ENCODE data around the gene PLPP6.

DNA sequence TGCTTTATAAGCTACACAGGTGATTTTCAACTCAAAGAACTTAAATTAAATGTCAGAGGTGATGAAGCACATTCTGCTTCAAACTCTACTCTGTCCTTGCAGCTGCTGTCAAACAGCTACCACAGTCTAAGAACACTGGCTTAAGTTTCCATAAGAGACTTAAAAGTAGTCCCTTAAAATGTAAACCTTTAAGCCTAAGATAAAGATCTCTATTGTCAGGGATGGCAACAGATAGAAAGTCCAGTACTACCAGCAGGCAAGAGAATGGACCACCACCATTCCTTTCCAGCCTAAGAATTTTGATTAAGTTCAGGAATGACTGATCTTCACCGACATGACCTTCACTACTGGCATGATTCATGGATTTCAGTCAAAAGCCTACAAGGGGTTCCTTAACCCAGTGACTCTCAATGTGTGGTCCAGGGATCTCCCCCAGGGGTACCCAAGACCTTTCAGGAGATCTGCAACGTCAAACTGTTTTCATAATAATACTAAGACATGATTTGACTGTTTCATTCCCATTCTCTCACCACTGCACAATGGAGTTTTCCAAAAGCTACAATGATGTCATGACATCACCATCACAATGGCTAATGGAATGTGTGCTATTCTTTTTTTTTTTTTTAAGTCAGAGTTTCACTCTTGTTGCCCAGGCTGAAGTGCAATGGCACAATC, 41.1 kb upstream of the PLPP6 start:
- TF ChIP-seq, protein P1, sequence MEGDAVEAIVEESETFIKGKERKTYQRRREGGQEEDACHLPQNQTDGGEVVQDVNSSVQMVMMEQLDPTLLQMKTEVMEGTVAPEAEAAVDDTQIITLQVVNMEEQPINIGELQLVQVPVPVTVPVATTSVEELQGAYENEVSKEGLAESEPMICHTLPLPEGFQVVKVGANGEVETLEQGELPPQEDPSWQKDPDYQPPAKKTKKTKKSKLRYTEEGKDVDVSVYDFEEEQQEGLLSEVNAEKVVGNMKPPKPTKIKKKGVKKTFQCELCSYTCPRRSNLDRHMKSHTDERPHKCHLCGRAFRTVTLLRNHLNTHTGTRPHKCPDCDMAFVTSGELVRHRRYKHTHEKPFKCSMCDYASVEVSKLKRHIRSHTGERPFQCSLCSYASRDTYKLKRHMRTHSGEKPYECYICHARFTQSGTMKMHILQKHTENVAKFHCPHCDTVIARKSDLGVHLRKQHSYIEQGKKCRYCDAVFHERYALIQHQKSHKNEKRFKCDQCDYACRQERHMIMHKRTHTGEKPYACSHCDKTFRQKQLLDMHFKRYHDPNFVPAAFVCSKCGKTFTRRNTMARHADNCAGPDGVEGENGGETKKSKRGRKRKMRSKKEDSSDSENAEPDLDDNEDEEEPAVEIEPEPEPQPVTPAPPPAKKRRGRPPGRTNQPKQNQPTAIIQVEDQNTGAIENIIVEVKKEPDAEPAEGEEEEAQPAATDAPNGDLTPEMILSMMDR (IDR thresholded peaks at IDR 0.05) = no peak
- TF ChIP-seq, protein P2, sequence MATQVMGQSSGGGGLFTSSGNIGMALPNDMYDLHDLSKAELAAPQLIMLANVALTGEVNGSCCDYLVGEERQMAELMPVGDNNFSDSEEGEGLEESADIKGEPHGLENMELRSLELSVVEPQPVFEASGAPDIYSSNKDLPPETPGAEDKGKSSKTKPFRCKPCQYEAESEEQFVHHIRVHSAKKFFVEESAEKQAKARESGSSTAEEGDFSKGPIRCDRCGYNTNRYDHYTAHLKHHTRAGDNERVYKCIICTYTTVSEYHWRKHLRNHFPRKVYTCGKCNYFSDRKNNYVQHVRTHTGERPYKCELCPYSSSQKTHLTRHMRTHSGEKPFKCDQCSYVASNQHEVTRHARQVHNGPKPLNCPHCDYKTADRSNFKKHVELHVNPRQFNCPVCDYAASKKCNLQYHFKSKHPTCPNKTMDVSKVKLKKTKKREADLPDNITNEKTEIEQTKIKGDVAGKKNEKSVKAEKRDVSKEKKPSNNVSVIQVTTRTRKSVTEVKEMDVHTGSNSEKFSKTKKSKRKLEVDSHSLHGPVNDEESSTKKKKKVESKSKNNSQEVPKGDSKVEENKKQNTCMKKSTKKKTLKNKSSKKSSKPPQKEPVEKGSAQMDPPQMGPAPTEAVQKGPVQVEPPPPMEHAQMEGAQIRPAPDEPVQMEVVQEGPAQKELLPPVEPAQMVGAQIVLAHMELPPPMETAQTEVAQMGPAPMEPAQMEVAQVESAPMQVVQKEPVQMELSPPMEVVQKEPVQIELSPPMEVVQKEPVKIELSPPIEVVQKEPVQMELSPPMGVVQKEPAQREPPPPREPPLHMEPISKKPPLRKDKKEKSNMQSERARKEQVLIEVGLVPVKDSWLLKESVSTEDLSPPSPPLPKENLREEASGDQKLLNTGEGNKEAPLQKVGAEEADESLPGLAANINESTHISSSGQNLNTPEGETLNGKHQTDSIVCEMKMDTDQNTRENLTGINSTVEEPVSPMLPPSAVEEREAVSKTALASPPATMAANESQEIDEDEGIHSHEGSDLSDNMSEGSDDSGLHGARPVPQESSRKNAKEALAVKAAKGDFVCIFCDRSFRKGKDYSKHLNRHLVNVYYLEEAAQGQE (IDR thresholded peaks at IDR 0.05; ENCODE audit: insufficient read depth in 1 of 2, low read depth in 2 of 2, low read length in 1 of 2) = no peak
- no peak for TF ChIP-seq POLR2AphosphoS5 (IDR thresholded peaks at IDR 0.05; ENCODE audit: low read depth, low read length)
- TF ChIP-seq SIN3A (IDR thresholded peaks at IDR 0.05; ENCODE audit: borderline replicate concordance, insufficient read depth, low read depth, low read length) = no peak
